Measurements from ENCODE around the gene FCRL3. TPM values are rescaled to one million over a fixed set of nuclear protein-coding genes. Genes with fewer than 3 reads are reported as not detected.

FCRL3 gene
- total and polyA plus RNA-seq, 2 of the 13 experiments (the other 11 are each of a cell fraction or from before 2014, with no cell fraction given) = not detected

GRCh38 chr1:157671895-157672294, 28.7 kb downstream of the FCRL3 start:
- Histone ChIP-seq H3K4me3 (replicated peaks in 1 of 3; ENCODE audit: insufficient read depth in 1 of 3, low read depth in 2 of 3, low read length in 3 of 3) (no peak overlapping the region), H3K9me3 (ENCODE audit: low read length) (peaks cover 31% of the 10 kb centered on the region), H2AFZ (ENCODE audit: low read length) (no peak overlapping the region), H3K36me3 (replicated peaks in 1 of 2; ENCODE audit: control insufficient read depth in 1 of 2, insufficient read depth in 2 of 2, low read length in 2 of 2) (no peaks in the 10 kb centered on the region), H3K4me1 (ENCODE audit: insufficient read depth, low read length) (no peaks in the 10 kb centered on the region), H3K27ac (ENCODE audit: extremely low read length, insufficient read depth, low read length) (no peak overlapping the region), H4K20me1 (ENCODE audit: insufficient read depth, low read length) (no peaks in the 10 kb centered on the region), H3K9ac (ENCODE audit: insufficient read depth, low read depth, low read length) (no peak overlapping the region), H3K4me2 (ENCODE audit: low read depth, low read length) (no peak overlapping the region), H3K79me2 (ENCODE audit: insufficient read depth, low read length) (no peaks in the 10 kb centered on the region), H3K27me3 (ENCODE audit: control insufficient read depth in 1 of 2, insufficient read depth in 2 of 2, low read length in 2 of 2) (no peaks in the 10 kb centered on the region)
- FAIRE-seq = no peak
- ChIA-PET POLR2A (no interaction called here), CTCF (ENCODE audit: low intra/inter-chr PET ratio, low total read pairs) (no interaction called here)
- no TSS peak for BruUV-seq (replicated peaks)
- no peak for ATAC-seq
- intact Hi-C loops (cut with micrococcal nuclease; ENCODE audit: unreplicated experiment) (no loop called here), in situ Hi-C loops (cut with HindIII; ENCODE audit: extremely low pct_ligation_motif_present, low pct_unique_long_range_greater_than_20kb) (no loop called here)
- TF ChIP-seq MYPOP (CRISPR knock-in tag; IDR thresholded peaks at IDR 0.05) (no peak), ZNF749 (CRISPR knock-in tag; IDR thresholded peaks at IDR 0.05; ENCODE audit: borderline replicate concordance) (no peak), ZNF407 (CRISPR knock-in tag; IDR thresholded peaks at IDR 0.05; ENCODE audit: not compliant biosample characterization) (no peak), ZNF720 (CRISPR knock-in tag; IDR thresholded peaks at IDR 0.05) (no peak), SUZ12 (IDR thresholded peaks at IDR 0.05; ENCODE audit: low read depth, low read length) (no peak), ZNF383 (CRISPR knock-in tag; IDR thresholded peaks at IDR 0.05; ENCODE audit: borderline replicate concordance) (no peak), ZFY (CRISPR knock-in tag; IDR thresholded peaks at IDR 0.05) (no peak), ZFP90 (CRISPR knock-in tag; IDR thresholded peaks at IDR 0.05; ENCODE audit: borderline replicate concordance) (no peak), WIZ (CRISPR knock-in tag; IDR thresholded peaks at IDR 0.05) (no peak), YY1 (IDR thresholded peaks at IDR 0.05; ENCODE audit: insufficient read depth, insufficient replicate concordance, low read depth, low read length) (no peak), ZNF607 (CRISPR knock-in tag; IDR thresholded peaks at IDR 0.05; ENCODE audit: borderline replicate concordance) (no peak)
- DNase-seq (ENCODE audit: low spot score) = no peak

Data from HepG2 (cell line).